Right renal pelvis (tissue), 4 donors: Measurements from ENCODE around the gene CC2D2B. TPM values are rescaled to one million over a fixed set of nuclear protein-coding genes. Genes with fewer than 3 reads are reported as not detected.
"Not testable (repeated sequence)": the region's sequence is repeated elsewhere in the genome, so short reads cannot be mapped to it uniquely, and the experiment has no call there.

Experiments
- DNase-seq, 4 donors: peaks; one replicate each; pipeline ENCODE4 v3.0.0-alpha.2; 2013; ENCODE audit warnings: low read depth in 4 of 4, low spot score in 3 of 4, missing footprints in 1 of 4
- polyA plus RNA-seq, 4 donors: library from polyadenylated mRNA; unstranded; fragments of 120-200 nt; gene quantifications; one replicate each; pipeline ENCODE4 v1.2.1, GENCODE V29; 2013; ENCODE audit not compliant: insufficient read length in 4 of 4

The CC2D2B gene
- polyA plus RNA-seq = 1 to 10 TPM; 1.2 to 1.9 (median 1.4) TPM

DNA sequence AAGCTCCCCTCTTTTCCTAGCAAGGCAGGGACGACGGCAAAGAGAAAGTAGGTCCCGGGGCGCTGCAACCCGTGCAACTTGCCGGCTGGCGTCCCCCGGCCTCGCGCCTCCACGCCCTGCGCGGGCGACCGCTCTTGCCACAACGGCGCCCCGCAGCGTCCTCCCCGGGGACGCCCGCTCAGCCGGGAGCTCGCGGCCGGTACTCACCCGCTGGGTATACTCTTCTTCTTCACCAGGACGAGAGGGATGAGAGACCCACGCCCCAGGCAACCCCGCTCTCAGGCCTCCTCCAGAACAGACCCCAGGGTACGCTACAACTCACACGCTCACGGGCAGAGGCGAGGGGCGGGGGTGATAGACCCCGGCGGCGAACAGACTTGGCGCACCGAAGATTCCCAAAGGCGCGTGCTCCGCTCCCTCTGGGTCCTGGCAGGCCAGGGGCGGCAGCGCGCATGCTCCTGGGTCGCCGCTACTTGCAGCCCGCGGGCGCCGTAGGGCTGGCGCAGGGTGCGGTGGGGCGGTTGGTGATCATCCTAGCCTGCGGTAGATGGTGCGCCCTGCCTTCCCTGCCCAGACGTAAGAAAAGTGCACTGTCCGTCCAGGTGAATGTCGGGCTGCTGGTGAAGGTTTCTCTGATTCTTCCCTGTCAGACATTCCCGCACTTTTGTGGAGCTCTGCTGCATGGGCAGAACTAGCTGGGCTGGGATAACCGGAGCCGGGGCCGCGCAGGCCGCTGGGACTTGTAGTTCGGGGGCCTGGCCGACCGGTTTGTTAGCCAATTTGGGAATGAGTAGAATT is at the start of gene CC2D2B:
TSS of gene CC2D2B (plus strand) at position 520 of the 798 bp plus-strand sequence. CDS start 3,349 bp downstream, outside the sequence.
- peak; percentile 63 to 75 (median 73) for DNase-seq

GRCh38 chr10:95860166-95860940 is 47.4 kb upstream of the CC2D2B start:
- DNase-seq = no peak

DNA sequence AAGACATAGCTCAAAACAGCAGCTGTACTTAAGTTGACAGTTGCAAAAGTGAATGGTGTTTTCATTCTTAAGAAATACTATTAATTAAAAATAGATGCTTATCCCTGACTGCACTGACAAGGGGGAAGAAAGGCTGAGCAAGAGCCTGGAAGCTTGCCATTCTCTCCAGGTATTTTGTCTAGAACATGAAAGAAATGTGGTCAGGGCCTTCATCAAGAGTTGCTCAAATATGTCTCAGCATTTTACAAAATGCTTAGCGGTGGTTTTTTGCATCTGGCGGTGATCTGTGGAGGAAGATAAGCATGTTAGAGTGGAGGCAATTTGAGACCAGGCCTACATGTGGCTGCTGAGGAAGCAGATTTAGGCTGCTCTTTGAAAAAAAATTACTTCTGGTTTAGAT is 46.4 kb upstream of the CC2D2B start:
- no peak for DNase-seq

- DNase-seq = peak in 1 of 4 donors; percentile 30
Measured at GRCh38 chr10:95864906-95865813, 42.6 kb upstream of the CC2D2B start.

DNA sequence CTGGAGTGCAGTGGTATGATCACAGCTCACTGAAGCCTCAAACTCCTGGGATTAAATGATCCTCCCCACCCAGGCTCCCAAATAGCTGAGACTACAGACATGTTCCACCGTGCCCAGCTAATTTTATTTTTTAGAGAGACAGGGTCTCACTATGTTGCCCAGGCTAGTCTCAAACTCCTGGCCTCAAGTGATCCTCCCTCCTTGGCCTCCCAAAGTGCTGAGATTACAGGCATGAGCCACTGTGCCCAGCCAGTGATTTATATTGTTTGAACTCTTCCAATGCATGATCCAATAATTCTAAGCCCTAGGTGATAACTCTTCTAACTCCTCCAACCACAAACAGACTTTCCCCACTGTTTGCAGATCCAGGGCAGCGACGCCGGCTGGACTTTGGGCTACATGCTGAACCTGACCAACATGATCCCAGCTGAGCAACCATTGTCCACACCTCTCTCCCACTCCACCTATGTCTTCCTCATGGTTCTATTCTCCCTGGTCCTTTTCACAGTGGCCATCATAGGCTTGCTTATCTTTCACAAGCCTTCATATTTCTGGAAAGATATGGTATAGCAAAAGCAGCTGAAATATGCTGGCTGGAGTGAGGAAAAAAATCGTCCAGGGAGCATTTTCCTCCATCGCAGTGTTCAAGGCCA is 41.8 kb upstream of the CC2D2B start:
- DNase-seq = no peak

DNA sequence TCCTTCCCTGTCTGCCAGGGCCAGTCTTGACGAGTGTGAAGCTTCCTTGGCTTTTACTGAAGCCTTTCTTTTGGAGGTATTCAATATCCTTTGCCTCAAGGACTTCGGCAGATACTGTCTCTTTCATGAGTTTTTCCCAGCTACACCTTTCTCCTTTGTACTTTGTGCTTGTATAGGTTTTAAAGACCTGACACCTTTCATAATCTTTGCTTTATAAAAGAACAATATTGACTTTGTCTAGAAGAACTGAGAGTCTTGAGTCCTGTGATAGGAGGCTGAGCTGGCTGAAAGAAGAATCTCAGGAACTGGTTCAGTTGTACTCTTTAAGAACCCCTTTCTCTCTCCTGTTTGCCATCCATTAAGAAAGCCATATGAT is 41.3 kb upstream of the CC2D2B start:
- no peak for DNase-seq

- no peak for DNase-seq
Measured at GRCh38 chr10:95867866-95868265, 39.9 kb upstream of the CC2D2B start.

DNA sequence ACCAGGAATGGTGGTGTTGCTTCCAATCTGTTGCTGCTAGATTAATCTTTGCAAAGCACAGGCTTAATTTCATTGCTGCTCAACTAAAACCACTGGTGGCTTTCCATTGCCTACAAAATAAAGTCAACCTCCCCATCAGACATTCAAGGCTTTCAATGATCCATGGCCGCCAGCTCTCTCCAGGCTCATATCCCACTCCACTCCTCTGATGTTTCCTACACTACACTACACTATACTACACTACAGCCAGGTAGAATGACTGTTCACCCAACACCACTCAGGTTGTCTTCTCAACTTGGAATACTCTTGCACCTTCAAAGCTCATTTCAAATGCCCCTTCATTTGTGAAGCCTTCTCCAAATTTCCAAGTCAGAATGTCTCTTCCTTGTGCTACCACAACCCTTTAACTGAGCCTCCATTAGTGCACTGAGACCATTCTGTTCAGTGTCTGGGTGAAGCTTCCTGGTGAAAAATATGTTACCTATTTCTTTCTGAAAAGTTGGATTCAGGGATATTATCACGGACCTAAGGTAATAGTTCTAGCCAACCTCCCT is 35.5 kb upstream of the CC2D2B start:
- DNase-seq = no peak

DNA sequence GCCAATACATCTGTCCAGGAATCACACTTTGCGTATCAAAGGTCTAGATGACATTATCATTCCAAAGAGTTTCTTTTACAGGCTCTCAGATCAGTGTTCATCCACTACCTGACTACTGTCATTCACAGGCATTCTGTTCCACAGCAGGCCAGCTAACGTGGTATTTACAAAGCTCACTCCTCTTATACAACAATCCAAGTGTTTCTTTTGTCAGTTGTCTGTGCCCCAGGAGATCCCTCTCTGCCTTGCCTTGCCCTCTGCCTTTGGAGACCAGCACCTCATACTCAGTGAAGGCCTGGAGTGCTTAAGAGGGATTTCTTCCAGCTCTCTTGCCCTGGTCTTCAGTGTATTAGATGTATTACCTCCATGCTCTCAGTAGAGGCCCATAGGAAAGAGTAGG is 34.6 kb upstream of the CC2D2B start:
- DNase-seq = no peak

DNA sequence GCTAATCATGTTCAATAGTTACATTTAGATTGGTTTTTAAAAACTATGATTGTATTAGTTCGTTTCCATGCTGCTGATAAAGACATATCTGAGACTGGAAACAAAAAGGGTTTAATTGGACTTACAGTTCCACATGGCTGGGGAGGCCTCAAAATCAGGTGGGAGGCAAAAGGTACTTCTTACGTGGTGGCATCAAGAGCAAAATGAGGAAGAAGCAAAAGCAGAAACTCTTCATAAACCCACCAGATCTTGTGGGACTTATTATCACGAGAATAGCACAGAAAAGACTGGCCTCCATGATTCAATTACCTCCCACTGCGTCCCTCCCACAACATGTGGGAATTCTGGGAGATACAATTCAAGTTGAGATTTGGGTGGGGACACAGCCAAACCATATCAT is 34.1 kb upstream of the CC2D2B start:
- DNase-seq = no peak

DNA sequence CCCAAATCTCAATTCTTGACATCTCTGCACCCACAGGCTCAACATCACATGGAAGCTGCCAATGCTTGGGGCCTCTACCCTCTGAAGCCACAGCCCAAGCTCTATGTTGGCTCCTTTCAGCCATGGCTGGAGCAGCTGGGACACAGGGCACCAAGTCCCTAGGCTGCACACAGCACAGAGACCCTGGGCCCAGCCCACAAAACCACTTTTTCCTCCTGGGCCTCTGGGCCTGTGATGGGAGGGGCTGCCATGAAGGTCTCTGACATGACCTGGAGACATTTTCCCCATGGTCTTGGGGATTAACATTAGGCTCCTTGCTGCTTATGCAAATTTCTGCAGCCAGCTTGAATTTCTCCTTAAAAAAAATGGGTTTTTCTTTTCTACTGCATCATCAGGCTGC is 33.0 kb upstream of the CC2D2B start:
- not testable (repeated sequence) for DNase-seq

DNA sequence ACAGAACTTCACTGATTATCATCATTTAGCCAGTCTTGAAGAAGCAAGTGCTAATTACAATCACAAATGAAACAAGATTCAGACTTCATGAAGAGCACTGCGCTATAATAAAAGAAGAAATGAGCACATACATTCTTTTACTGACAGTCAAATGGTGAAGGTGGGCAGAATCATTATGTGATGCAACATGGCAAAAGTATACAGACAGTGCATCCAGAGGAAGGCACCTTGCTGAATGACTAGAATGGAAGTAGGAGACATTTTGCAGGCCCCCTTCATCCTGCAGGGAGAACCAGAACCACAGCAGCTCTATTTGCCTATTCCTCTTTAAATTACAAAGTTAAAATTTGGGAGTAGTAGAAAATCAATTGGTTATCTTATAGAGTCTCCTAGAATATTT is 31.0 kb upstream of the CC2D2B start:
- DNase-seq = no peak

DNA sequence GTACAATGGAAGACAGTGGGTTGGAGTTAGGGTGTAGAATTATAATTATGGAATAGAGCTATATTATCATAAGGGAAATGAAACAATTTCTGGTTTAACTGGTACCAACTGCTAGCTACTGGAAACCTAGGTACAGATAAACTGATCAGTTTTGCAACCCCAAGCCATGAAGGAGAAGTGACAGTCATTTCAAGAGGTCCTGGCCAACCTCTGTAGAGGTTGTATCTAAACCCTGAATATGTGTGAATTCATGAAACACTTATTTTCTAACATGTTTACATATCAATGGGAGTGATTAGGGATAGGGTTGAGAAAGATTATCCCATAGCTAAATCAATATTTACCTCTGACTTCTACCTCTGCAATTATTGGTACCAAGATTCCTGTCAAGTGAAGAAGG is 29.9 kb upstream of the CC2D2B start:
- DNase-seq = no peak

DNA sequence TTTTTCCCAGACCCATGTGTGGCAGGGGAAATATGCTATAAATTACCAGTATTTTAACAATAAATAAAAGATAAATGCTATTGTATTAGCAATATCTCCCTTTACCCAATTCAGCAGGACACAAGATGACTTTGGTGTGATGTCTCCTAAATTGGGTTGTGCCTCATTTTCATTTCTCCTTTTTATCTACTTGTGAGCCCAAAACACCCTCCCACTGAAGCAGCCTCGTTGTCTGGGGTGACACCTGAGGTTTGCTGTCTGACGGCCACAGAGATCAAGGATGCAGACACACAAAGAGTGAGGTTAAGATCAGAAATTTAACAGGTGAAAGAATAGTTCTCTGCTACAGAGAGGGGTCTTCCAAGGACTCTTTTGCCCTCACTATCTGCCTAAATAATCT is 27.1 kb upstream of the CC2D2B start:
- DNase-seq = no peak

DNA sequence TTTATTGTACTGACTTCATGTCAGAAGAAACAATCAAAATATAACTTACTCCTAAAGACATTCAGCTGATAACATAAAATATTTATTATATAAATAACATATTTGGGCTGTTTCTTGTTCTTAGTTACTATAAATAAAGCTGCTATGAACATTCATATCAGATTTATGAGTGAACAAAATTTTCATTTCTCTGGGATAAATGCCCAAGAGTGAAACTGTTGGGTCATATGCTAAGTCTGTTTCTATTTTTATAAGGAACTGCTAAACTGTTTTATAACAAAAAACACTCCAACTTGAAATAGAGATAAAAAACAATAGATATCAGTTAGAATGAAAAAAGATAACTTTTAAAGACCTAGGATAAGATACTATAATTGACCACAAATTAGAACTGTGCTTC is 26.5 kb upstream of the CC2D2B start:
- peak in 3 of 4 donors; percentile 6 to 28 (median 17) for DNase-seq

DNA sequence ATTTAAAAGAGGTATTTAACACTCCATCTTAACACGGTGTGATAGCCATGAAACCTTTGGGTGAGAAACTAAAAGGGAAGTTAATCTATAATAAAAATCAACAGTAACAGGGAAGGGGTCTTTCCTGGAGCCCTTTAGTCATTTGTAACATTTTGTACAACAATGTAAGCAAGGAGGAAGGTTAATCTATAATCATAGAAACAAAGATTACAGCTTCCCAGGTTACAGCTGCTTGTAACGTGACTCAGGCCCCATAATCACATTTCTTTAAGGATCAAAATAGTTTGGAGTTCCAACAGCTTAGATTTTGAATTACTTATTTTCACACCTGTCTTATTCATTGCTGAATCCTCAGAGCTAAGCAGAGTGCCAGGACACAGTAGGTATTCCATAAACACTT is 17.9 kb upstream of the CC2D2B start:
- no peak for DNase-seq

- DNase-seq = no peak
Measured at GRCh38 chr10:95896071-95896850, 11.5 kb upstream of the CC2D2B start.

GRCh38 chr10:95905897-95906580 is 1.7 kb upstream of the CC2D2B start:
- DNase-seq = not testable (repeated sequence)
